ENCODE results near the gene TMEFF1.

The TMEFF1 gene

DNA sequence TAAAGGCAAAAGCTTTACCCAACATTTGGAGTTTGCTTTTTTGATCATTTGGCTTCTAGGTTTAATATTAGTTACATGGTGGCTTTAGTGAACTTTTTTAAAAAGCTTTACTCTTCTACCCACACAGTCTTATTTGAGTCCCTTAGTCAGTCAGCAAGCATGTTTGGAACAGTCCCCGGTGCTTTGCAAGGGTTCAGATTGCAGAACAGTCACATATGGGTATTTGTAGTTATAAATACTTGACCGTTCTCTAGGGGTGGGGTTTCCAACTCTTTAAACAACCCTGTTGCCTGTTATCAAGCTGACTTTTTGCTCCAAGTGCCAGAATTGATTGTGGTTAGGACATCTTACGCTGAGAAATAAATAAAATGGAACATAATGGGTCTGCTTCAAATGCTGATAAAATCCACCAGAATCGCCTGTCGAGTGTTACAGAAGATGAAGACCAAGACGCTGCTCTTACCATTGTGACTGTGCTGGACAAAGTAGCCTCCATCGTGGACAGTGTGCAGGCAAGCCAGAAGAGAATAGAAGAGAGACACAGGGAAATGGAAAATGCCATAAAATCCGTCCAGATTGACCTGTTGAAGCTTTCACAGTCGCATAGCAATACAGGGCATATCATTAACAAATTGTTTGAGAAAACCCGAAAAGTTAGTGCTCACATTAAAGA is 105.0 kb downstream of the TMEFF1 start, which contains the start of gene CAVIN4:
TSS of gene CAVIN4 (plus strand) at position 304 of the 673 bp plus-strand sequence. CDS start at position 369, 65 bp downstream.
- TF ChIP-seq, protein P1, sequence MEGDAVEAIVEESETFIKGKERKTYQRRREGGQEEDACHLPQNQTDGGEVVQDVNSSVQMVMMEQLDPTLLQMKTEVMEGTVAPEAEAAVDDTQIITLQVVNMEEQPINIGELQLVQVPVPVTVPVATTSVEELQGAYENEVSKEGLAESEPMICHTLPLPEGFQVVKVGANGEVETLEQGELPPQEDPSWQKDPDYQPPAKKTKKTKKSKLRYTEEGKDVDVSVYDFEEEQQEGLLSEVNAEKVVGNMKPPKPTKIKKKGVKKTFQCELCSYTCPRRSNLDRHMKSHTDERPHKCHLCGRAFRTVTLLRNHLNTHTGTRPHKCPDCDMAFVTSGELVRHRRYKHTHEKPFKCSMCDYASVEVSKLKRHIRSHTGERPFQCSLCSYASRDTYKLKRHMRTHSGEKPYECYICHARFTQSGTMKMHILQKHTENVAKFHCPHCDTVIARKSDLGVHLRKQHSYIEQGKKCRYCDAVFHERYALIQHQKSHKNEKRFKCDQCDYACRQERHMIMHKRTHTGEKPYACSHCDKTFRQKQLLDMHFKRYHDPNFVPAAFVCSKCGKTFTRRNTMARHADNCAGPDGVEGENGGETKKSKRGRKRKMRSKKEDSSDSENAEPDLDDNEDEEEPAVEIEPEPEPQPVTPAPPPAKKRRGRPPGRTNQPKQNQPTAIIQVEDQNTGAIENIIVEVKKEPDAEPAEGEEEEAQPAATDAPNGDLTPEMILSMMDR (IDR thresholded peaks at IDR 0.05; ENCODE audit: control extremely low read depth, extremely low read depth, low read depth, missing control alignments): no peak
- CTCF ChIA-PET: interaction anchor here (0.9 to 2.9 kb wide), 6 partner anchors 11 to 81 kb away, joined by 3 to 9 read pairs (median 4); no protein-coding TSS in a partner anchor
- POLR2A ChIA-PET: no interaction called here
- no peak for DNase-seq (ENCODE audit: extremely low spot score)

GRCh38 chr9:100578610-100579009 is 105.7 kb downstream of the TMEFF1 start:
- ChIA-PET POLR2A (no interaction called here), CTCF (interaction anchor here (1.4 to 2.9 kb wide), 2 partner anchors 17 to 23 kb away, joined by 5 to 9 read pairs; no protein-coding TSS in a partner anchor)
- TF ChIP-seq, protein P1 (IDR thresholded peaks at IDR 0.05; ENCODE audit: control extremely low read depth, extremely low read depth, low read depth, missing control alignments): no peak
- DNase-seq (ENCODE audit: extremely low spot score): no peak

- ChIA-PET POLR2A (no interaction called here), CTCF (interaction anchor here (2.9 kb wide), 1 partner anchor 22 kb away, joined by 9 read pairs; no protein-coding TSS in a partner anchor)
- no peak for DNase-seq (ENCODE audit: extremely low spot score)
- TF ChIP-seq, protein P1 (IDR thresholded peaks at IDR 0.05; ENCODE audit: control extremely low read depth, extremely low read depth, low read depth, missing control alignments): no peak
Measured at GRCh38 chr9:100579665-100580064, 106.7 kb downstream of the TMEFF1 start.

DNA sequence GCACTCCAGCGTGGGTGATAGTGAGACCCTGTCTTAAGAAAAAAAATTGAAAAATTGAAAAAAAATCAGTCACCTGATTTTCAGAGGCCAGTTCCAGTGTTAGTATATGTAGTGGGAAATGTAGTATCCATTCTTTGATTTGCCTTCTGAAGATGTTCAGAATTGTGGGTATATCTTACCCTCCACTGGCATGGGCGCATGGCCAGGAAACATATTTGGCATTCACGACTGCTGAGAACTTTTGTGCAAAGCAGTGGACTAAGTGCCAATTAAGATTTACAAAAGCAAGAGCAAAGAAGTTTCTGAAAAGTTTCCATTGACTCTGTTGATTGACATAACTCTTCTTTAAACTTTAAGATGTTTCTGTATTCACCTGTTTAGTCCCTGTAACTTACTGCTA is 107.3 kb downstream of the TMEFF1 start:
- POLR2A ChIA-PET: no interaction called here
- CTCF ChIA-PET: interaction anchor here (1.3 kb wide), 1 partner anchor 19 kb away, joined by 3 read pairs; no protein-coding TSS in a partner anchor
- TF ChIP-seq, protein P1 (IDR thresholded peaks at IDR 0.05; ENCODE audit: control extremely low read depth, extremely low read depth, low read depth, missing control alignments): no peak
- DNase-seq (ENCODE audit: extremely low spot score): no peak

GRCh38 chr9:100581081-100581480 is 108.1 kb downstream of the TMEFF1 start:
- ChIA-PET POLR2A (no interaction called here), CTCF (interaction anchor here (0.8 to 1.8 kb wide), 7 partner anchors 10 to 21 kb away, joined by 3 to 6 read pairs (median 4); no protein-coding TSS in a partner anchor)
- no peak for DNase-seq (ENCODE audit: extremely low spot score)
- TF ChIP-seq, protein P1 (IDR thresholded peaks at IDR 0.05; ENCODE audit: control extremely low read depth, extremely low read depth, low read depth, missing control alignments): no peak

DNA sequence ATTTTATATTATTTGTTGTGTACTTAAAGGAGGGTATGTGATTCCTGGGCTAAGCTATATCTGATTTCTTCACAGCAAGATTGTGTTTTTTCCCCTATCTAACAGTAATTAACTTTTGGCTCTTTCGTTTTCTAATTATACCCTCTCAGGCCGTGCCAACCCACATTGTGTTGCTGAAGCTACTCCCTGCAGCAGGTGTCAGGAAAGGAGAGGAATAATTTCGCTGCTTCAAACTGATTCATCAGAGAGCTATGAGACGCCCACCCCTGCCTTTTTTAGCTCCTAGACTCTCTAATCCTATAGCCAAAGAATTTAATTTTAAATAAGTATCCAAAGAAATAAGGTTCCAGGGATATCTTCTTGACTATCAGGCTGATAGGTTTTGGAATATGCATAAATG is 108.7 kb downstream of the TMEFF1 start:
- TF ChIP-seq, protein P1 (IDR thresholded peaks at IDR 0.05; ENCODE audit: control extremely low read depth, extremely low read depth, low read depth, missing control alignments): no peak
- POLR2A ChIA-PET: no interaction called here
- DNase-seq (ENCODE audit: extremely low spot score): no peak
- CTCF ChIA-PET: interaction anchor here (0.8 to 1.8 kb wide), 7 partner anchors 10 to 21 kb away, joined by 3 to 6 read pairs (median 4); no protein-coding TSS in a partner anchor
